Smooth muscle cell (in vitro differentiated cells): ENCODE data around the gene OR1D5. TPM values are rescaled to one million over a fixed set of nuclear protein-coding genes. Genes with fewer than 3 reads are reported as not detected.

Experiments
- DNase-seq: peaks from one replicate; lab custom pipeline; 2025; ENCODE audit not compliant: unreplicated experiment; lab: John Stamatoyannopoulos, UW
- H2AFZ ChIP-seq: fragments of 200-600 bp; sonication (generic); 2 replicates; pipeline ENCODE4 v1.6.0; 2016; ENCODE audit warnings: antibody characterized with exemption, low read depth, mild to moderate bottlenecking
- H3F3A ChIP-seq: fragments of 200-600 bp; sonication (generic); 2 replicates; pipeline ENCODE4 v1.6.0; 2017; ENCODE audit warnings: antibody characterized with exemption, low read depth
- H3K27ac ChIP-seq: fragments of 200-600 bp; sonication (generic); 2 replicates; pipeline ENCODE4 v1.5.1; 2016; ENCODE audit warnings: low read depth, mild to moderate bottlenecking
- H3K27me3 ChIP-seq: fragments of 200-600 bp; sonication (generic); 2 replicates; pipeline ENCODE4 v1.6.1; 2016; ENCODE audit warnings: low read depth, mild to moderate bottlenecking
- H3K36me3 ChIP-seq: fragments of 200-600 bp; sonication (generic); 2 replicates; pipeline ENCODE4 v1.5.1; 2016; ENCODE audit warnings: low read depth
- H3K4me1 ChIP-seq: fragments of 200-600 bp; sonication (generic); 2 replicates; pipeline ENCODE4 v1.5.1; 2016; ENCODE audit warnings: low read depth
- H3K4me2 ChIP-seq: fragments of 200-600 bp; sonication (generic); 2 replicates; pipeline ENCODE4 v1.6.0; 2016; ENCODE audit warnings: mild to moderate bottlenecking
- H3K4me3 ChIP-seq: fragments of 200-600 bp; sonication (generic); 2 replicates; pipeline ENCODE4 v1.5.1; 2016; ENCODE audit warnings: mild to moderate bottlenecking
- H3K79me2 ChIP-seq: fragments of 200-600 bp; sonication (generic); 2 replicates; pipeline ENCODE4 v1.6.0; 2016; ENCODE audit warnings: low read depth, mild to moderate bottlenecking
- H3K9ac ChIP-seq: fragments of 200-600 bp; sonication (generic); 2 replicates; pipeline ENCODE4 v1.6.0; 2016; ENCODE audit warnings: low read depth
- H3K9me3 ChIP-seq: fragments of 200-600 bp; sonication (generic); replicated peaks from 2 replicates; pipeline ENCODE4 v1.5.1; 2016; ENCODE audit warnings: low read depth
- H4K20me1 ChIP-seq: fragments of 200-600 bp; sonication (generic); 2 replicates; pipeline ENCODE4 v1.6.0; 2016; ENCODE audit warnings: low read depth
- CTCF ChIP-seq: fragments of 200-600 bp; sonication (generic); IDR thresholded peaks from 2 replicates; pipeline ENCODE4 v1.5.1; 2017; ENCODE audit warnings: borderline replicate concordance, mild to moderate bottlenecking, antibody characterized with exemption; ENCODE audit not compliant: insufficient read depth, poor library complexity, severe bottlenecking
- whole genome bisulfite sequencing: methylation state at CpG from one replicate; pipeline ENCODE4 v1.1.7; 2016; ENCODE audit warnings: low lambda C conversion rate; 5-methylcytosine and 5-hydroxymethylcytosine counted together
- polyA plus RNA-seq: library from polyadenylated mRNA; unstranded; fragments of >200 nt; fragmentation: Nextera tagmentation; extraction: Ambion mirVana; gene quantifications from 2 replicates; pipeline ENCODE4 v1.2.1, GENCODE V29; 2016
- total RNA-seq: library from RNA; depleted of rRNA; stranded (reverse); fragments of >200 nt; gene quantifications from 2 replicates; pipeline ENCODE4 v1.2.3, GENCODE V29; 2014

OR1D5 gene
- total and polyA plus RNA-seq, 2 experiments from 2014 or later: not detected

GRCh38 chr17:3025421-3026124, 37.8 kb downstream of the OR1D5 start:
- no peaks in the 10 kb centered on the region for H3K4me1 ChIP-seq
- H3K27me3 ChIP-seq: no peaks in the 10 kb centered on the region
- no peaks in the 10 kb centered on the region for H3K9me3 ChIP-seq
- no peak for DNase-seq
- TF ChIP-seq CTCF: no peak
- H3K4me2 ChIP-seq: no peak overlapping the region
- no peak overlapping the region for H2AFZ ChIP-seq
- no peaks in the 10 kb centered on the region for H3K36me3 ChIP-seq
- 94% methylated on average over 17 of the region's 17 CpGs for WGBS
- H3F3A ChIP-seq: no peaks in the 10 kb centered on the region
- H4K20me1 ChIP-seq: no peaks in the 10 kb centered on the region
- no peak overlapping the region for H3K9ac ChIP-seq
- H3K79me2 ChIP-seq: no peaks in the 10 kb centered on the region
- H3K27ac ChIP-seq: no peak overlapping the region
- H3K4me3 ChIP-seq: no peak overlapping the region

GRCh38 chr17:3024346-3024745, 39.1 kb downstream of the OR1D5 start:
- Histone ChIP-seq H3K27ac (no peak overlapping the region), H4K20me1 (no peaks in the 10 kb centered on the region), H3K4me3 (no peak overlapping the region), H2AFZ (no peak overlapping the region), H3K36me3 (no peaks in the 10 kb centered on the region), H3K27me3 (no peaks in the 10 kb centered on the region), H3K4me2 (no peak overlapping the region), H3K4me1 (no peaks in the 10 kb centered on the region), H3K79me2 (no peaks in the 10 kb centered on the region), H3K9me3 (no peaks in the 10 kb centered on the region), H3F3A (no peaks in the 10 kb centered on the region), H3K9ac (no peak overlapping the region)
- WGBS: 100% methylated on average over 2 of the region's 2 CpGs
- TF ChIP-seq CTCF: no peak
- no peak for DNase-seq

- Histone ChIP-seq H3K36me3 (no peaks in the 10 kb centered on the region), H3K79me2 (no peaks in the 10 kb centered on the region), H3F3A (no peaks in the 10 kb centered on the region), H3K27me3 (no peaks in the 10 kb centered on the region), H2AFZ (no peak overlapping the region), H3K4me2 (no peak overlapping the region), H3K27ac (no peak overlapping the region), H3K9me3 (no peaks in the 10 kb centered on the region), H3K4me3 (no peak overlapping the region), H3K4me1 (no peaks in the 10 kb centered on the region), H4K20me1 (no peaks in the 10 kb centered on the region), H3K9ac (no peak overlapping the region)
- TF ChIP-seq CTCF: no peak
- no peak for DNase-seq
- 95% methylated on average over 4 of the region's 4 CpGs for WGBS
Observed at GRCh38 chr17:3022197-3022596, 41.2 kb downstream of the OR1D5 start.

- Histone ChIP-seq H3F3A (no peaks in the 10 kb centered on the region), H4K20me1 (no peaks in the 10 kb centered on the region), H2AFZ (no peak overlapping the region), H3K9ac (no peak overlapping the region), H3K27me3 (no peaks in the 10 kb centered on the region), H3K36me3 (no peaks in the 10 kb centered on the region), H3K27ac (no peak overlapping the region), H3K4me2 (no peak overlapping the region), H3K79me2 (no peaks in the 10 kb centered on the region), H3K9me3 (no peaks in the 10 kb centered on the region), H3K4me3 (no peak overlapping the region), H3K4me1 (no peaks in the 10 kb centered on the region)
- TF ChIP-seq CTCF: no peak
- 99% methylated on average over 16 of the region's 16 CpGs for WGBS
- DNase-seq: no peak
Observed at GRCh38 chr17:3020381-3020780, 43.0 kb downstream of the OR1D5 start.
